Activated CD4-positive, alpha-beta T cell treated with anti-CD3 and anti-CD28 coated beads, Interleukin-2, Interleukin-6, amounts not matched to agents 100 ng/mL and 50 ng/mL, durations not matched to agents 16 hours and 8 hours (primary cell): ENCODE data around the gene ADAM22.

Experiments used
- DNase-seq: peaks from one replicate; pipeline ENCODE4 v3.0.0-alpha.2; 2020

The ADAM22 gene

DNA sequence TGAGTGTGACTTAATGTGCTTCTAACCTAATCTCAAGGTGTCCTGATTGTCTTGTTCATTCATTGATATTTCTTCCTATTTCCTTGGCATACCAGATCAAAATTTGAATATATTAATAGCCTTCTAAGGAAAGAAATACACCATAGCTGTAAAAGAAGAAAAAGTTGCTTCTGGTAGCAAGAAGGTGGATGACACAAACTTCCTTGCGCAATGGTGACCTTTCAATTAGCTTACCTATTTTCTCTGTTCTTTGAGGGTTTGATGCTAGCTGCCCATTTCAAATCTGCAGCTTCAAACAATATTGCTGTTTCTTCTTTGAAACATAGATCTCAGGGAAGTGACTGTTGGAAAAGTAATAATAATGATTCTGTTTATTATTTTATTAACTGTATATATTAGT, 108.8 kb downstream of the ADAM22 start:
- no peak for DNase-seq

DNA sequence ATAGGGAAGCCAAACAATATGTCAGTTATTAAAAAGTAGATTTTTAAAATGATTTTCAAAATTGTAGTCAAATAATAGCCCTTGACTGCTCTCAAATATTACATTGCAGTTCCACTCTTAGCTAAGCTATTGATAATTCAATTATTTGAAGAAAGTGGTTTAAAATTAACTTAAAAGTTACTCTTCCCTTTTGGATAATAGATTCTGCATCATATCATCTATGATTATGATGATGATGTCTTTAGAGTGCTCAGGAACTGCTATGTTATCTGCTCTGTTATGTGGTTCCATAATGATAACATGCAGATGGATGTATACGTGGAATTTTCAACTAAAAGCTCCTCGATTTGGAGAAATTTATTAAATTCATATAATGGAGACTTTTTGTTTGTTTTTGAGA, 110.0 kb downstream of the ADAM22 start:
- no peak for DNase-seq

DNA sequence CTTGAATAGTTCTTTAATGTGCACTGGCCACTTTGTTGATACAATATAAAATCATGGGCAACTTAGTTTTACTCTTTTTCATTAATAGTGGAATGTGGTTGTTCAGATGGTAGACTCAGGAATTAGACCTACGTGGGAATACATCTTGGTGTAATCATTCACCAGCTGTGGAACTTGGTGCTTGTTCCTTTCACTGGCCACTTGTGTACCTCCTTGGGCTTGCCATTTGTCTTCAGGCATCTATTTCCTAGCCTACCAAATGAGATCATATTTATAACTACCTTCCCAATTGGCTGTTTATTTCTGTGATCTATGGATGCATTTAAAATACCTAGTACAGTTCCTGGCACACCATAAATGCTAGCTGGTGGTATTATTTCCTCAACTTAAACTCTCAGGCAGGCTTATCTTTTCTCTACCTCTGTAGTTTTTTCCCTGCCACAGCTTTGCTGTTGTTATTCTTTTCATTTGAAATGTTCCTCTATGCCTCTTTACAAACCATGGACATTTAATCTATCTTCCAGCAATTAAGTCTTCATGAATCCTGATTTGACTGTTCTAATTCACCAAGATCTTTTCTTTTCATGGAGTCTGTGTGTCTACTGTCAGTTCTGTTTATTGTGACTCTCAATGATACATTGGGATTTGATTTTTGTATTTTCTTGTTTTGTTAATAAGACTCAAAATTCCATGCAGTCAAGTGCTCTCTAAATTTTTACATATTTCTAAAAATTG, 113.0 kb downstream of the ADAM22 start:
- DNase-seq, result no peak

DNA sequence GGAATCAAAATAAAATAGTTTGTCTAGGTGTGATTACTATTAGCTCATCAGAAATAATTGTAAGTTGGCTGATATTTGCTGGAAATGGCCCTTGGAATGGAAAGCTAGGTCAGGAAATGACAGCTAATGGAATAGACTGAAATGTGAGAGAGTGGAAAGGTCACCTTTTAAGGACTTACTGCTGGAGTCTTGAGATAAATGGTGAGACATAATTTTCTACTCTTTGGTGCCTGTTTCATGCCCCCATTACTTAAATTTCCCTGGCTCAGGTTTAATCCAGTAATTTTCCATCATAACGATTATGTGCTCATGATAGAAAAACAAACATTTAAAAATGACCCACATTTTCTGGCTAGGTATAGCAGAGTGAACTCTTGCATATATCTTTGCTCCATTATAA, 123.6 kb downstream of the ADAM22 start:
- DNase-seq, result no peak

DNA sequence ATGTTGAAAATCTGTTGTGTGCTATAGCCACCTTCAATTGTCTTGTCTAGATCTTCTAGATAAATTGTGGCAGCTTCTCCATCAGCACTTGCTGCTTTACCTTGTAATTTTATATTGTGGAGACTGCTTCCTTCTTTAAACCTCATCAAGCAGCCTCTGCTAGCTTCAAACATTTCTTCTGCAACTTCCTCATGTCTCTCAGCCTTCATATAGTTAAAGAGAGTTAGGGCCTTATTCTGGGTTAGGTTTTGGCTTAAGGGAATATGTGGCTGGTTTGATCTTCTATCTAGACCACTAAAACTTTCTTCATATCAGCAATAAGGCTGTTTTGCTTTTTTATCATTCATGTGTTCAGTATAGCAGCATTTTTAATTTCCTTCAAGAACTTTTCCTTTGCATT, 128.2 kb downstream of the ADAM22 start:
- no peak for DNase-seq

DNA sequence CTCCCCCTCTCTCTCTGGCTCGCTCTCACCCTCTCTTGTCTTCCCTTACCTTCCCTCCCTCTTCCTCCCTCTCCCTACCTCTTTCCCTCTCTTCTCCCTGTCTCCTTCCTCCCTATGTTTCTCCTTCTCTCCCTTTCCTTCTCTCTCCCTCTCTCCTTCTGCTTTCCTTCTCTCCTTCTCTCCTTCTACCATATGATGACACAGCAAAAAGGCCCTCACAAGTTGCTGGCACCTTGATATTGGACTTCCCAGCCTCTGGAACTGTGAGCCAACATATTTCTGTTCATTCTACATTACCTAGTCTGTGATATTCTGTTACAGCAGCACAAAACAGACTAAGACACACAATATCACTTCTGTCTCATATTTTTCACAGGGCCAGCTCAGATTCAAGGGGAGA, 135.0 kb downstream of the ADAM22 start:
- no peak for DNase-seq

DNA sequence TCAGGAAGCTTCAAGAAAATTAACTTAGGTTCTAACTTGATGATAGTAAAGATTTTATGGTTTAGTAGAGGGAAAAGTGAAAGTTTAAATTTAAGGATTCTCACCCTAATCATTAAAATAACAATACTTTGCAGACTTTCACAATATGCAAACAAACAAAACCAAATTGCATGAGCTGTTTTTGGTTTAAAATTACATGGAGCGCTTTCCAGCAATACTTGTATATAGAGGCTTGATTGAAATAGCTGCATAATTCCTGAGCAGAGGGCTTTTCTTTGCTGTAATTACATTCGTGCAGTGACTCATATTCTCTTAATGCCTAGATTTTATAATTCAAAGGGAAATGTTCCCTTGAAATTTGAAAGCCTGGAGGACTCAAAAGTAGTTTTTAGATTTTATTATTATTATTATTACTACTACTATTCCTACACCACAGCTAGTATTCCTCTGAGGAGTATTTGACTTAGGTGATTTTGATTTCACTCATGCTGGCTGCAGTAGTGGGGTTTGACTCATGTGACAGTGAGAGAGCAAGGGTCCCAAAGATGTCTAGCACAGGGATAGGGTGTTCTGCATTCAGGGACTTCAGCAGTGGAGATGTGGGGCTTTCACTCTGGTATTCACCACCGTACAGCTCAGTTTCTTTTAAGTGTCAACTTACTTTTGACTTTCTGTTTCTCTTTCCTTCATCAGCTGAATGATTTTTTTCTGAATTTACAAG, 138.1 kb downstream of the ADAM22 start:
- DNase-seq, result no peak

DNA sequence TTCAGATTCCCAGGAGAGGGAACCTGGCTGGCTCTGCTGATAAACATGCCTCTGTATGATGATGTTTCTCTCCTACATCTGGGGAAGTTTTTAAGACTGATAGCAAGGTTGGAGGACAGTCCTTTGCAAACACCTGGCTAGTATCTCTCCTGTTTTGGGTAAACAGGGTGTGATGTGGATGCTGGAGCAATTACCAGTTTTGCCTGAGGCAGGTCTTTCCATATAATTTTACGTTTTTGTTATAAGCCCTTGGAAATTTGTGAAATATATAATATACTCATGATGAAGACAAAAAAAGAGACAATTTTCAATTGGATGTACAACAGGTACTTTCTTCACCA, 138.6 kb downstream of the ADAM22 start:
- no peak for DNase-seq

DNA sequence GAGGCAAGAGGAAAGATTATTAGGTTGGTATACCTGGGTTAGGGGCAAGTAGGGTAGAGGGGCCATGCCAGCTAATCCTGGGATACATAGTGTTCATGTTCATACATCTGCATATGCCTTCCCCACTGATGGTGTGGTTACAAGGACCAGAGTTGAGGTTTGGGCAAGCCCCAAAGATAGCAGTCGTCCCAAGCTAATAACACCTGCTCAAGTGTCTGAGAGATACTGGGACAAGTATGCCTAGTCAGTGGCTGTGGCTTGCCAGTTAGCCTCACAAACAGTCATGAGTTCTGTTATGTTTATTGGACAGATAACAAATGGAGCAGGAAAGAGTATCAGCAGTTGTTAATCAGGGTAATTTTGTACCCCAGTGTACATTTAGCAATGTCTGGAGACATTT, 139.6 kb downstream of the ADAM22 start:
- no peak for DNase-seq

DNA sequence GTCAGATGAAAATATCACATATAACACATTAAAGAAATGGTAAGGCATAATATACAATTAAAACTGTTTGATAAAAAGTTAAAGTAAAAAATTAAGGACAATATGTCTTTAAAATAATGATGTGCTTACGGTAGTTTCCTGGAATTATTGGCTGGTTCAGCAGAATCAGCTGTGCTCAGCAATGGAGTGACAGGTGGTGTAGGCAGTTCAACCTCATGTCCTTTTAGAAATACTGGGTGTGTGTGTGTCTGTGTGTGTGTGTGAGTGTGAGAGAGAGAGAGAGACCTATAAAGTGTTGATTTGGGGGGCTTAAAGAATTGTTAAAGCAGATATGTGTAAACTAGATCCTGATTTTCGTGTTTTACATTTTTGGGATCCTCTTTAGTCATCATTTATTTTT, 141.2 kb downstream of the ADAM22 start:
- DNase-seq, result no peak

DNA sequence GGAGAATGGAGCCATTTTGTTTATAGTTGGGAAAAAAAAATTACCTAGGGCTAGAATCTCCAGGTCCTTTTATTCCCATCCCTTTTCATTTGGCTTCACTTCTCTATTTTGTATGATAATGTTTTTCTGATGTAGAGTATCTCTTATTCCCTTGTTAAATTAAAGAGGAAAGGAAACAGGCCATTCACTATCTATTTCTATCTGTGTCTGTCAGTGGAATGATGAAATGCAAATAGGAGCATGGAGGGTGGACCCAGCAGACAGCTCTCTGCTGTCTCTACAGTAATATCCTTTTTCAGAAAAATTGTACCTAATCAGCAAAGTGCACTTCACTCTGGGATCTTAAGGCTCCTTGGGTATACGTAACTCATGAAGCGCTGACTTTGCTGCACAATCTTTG, 149.8 kb downstream of the ADAM22 start:
- no peak for DNase-seq

DNA sequence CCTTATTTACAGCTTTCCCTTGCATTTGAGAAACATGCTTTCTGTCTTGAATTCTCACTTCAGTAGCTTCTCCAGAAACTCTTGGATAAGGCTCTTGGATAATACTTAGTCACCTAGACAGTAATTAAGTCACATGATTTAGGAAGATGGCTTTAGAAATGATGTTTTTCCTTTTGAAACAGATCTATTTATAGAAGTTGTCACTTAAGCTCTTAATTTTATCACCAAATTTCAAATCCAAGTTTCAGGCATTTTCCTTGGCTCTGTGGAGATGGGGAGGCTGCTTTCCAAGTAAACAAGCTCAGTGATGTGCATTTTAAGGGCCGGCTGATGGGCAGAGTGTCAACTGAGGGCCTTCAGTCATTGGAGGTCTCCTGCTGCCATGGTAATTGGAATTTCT, 155.5 kb downstream of the ADAM22 start:
- no peak for DNase-seq

DNA sequence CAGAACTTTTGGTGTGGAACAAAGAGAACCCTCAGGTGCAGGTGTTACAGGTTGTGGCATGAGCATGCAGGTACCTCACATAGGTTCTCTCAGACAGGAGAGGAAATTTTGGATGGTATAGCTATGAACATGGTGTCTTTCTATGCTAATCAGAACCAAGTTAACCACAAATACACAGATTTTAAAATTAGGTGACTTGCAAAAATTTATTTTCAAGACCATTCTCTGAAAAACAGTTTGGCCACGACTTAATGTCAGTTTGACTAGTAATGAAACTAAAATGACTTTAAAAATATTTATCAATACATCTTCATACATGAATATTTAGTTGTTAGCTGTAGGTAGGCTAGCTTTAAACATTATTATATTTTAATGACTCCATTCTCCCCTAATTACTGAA, 156.2 kb downstream of the ADAM22 start:
- no peak for DNase-seq

DNA sequence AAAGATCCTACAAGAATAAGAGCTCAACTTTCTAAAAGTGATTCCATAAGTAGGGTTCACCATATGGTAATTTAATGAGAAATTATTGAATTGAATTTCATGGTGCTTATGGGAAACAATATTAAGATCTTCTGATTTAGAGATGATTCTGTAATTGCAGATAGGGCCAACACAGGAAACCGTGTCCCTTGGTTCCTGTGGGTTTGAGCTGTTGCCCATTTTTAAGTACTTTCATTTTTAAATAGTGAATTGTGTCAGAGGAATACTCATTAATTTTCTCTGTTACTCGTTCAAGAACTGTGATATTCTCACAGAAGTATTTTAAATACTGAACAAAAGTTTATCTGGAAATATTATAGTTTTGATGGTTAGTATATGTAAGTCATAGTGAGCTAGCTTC, 156.6 kb downstream of the ADAM22 start:
- DNase-seq, result no peak

DNA sequence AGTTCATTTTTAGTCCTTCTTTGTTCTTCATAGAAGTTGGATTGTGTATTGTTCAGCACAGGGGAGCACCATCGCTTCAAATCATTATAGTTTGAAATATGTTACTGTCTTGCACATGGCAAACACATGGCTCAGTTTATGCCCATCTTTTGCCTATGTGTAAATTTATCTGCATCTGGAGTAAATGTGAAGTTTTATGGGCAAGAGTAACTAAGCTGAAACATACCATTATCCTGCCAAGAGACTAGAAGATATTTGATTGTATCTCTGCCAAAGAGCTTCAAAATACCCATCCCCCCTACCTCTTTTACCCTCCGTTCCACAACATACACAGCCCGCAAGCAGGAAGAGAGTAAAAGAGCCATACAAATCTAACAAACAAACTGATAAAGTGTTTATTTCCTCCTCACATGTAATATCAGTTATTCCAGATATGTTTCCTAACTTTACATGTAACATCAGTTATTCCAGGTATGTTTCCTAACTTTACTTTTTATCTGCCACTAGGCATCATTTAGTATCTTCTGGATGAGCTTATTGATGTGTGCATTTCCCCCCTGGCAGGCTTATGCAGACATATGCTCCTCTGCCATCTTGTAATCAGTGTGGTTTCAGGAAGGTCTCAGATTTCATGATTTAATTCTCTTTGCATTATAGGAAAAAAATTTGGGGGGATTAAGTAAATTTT, 158.1 kb downstream of the ADAM22 start:
- no peak for DNase-seq

DNA sequence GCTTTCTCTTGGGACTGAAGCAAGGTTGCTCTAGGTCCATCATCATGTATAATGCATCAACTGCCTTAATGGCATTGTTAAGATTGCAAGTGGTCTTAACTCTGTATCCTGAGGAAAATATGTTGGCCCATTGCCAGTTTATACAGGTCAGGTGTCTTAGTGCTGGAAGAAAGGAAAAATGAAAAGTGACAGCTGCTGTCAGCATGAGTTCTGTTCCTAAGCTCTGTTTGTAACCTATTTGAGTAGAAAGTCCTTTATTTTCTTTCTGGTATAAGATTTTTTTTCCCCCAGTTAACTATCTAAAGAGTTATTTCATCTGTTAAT, 158.6 kb downstream of the ADAM22 start:
- DNase-seq, result no peak

DNA sequence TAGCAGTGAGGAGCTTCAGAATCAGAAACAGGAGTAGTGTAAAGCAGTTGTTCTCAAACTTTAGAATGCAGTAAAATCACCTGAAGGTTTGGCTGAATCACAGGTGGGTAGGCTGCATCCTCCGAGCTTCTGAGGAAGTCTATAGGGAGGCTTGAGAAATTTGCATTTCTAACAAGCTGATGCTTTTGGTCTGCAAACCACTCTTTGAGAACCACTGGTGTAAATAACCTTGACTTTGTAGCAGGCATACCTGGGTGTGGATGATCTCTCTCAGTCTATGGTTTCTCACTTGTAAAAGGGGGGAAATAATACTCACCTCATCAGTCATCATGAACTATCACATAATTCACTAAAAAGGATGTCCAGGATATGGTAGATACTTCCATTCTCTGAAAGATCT, 167.7 kb downstream of the ADAM22 start:
- no peak for DNase-seq

DNA sequence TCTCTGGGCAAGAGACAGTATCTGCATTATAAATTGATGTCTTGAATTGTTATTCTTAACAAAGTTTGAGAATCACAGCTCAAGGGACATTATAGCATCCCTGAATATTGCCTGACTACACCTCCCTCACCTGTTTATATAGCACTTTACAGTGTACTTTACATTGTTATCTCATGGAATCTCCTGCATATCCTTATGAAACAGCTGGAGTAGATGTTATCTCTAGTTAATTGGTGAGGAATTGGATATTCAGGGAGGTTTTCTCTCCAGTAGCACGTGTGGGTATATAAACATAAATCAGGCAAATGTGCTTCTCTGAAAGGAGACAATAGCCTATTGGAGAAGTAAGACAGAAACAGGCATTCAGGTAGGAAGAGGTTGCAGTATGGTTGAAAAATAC, 168.6 kb downstream of the ADAM22 start:
- DNase-seq, result no peak

DNA sequence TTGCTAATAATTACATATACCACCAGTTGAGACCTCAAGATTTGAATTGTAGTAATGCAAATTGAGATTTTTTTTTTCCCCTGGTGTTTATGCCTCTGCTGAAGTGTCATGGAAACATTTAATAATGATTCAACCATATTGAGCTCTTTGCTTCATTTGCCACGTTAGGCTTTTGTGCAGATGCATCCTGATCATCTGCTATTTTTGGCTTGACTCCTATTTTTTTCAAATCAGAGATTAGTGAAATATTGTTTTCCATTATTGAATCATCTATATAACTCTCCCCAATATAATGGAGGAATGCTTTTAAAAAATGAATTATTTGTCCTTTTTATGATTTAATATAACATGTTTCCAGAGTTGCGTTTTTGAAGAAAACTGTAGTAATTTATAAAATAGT, 170.7 kb downstream of the ADAM22 start:
- DNase-seq, result no peak

DNA sequence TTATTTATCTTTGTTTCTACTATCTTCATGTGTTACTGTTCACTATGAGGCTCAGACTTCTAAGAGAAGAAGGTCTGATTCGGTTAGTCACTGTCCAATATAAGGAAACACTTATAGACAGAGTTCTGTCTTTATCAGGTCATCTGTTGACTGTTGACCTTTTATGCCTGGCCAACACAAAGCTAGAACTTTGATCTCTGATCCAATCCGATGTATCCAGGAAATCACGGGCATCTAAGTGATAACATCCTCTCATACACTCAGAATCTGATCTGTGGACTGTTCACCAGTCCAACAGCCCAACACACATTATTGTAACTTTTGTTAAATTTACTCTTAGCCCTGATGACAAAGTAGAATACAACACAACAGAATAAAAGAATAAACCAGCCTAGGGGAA, 171.2 kb downstream of the ADAM22 start:
- no peak for DNase-seq

DNA sequence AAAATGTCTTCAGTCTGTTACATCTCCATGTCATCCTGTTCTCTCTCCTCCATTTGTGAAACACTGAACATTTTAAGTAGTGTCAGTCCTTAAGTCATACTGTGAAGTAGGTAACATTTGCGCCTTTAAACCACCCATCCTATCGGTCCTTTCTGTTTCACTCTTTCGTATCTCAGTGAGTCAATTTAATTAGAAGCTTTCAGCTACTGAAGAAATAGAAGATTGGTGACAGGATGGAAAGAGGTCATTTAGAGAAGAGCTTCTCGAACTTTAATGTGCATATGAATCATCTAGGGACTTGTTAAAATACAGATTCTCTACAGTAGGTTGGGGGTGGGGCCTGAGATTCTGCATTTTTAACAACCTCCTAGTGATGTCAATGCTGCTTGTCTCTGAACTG, 172.4 kb downstream of the ADAM22 start:
- peak; percentile 26 for DNase-seq

DNA sequence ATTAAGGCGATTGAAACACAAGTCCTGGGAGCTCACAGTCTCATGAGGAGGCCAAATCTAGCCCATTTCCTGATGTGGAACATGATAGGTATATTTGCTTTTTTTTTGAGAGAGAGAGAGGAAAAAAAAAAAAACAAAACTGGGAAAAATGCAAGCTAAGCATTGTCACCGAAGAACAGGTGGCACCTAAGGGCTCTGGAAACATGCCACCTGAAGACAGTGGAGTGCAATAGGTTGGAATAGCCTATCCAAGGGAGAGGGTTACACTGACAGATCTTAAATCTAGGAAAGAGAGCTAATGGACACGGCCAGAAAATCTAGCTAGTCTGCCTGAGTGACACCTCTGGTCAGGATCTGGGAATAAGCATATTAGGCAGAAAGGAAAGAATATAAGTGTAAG, 175.6 kb downstream of the ADAM22 start:
- DNase-seq, result no peak

DNA sequence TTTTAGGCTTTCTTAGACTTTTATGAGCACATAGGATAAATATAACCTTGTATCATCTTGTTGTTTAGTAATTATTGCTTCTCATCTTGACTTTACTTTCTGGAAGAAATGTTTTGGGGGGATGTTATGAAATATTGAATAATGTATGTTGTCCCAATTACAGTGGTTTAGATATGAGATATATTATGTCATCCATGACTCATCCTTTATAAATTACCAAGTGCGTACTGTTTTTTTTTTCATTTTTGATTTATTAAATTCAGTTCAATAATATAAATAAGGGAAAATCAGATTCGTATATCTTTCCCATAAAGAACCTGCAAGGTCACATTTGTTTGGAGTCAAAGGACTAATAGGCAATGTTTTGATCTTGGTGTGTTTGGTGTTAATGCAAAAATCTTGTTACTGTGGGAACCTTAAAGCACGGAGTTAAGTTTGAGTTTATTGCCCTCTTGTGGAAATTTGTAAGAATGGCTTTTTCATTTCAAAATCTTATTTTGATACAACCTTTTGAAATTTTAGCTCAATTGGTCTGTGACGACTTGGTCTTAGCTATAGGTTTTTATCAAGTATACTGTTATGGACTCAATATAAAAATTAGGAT, 177.2 kb downstream of the ADAM22 start:
- peak; percentile 33 for DNase-seq

DNA sequence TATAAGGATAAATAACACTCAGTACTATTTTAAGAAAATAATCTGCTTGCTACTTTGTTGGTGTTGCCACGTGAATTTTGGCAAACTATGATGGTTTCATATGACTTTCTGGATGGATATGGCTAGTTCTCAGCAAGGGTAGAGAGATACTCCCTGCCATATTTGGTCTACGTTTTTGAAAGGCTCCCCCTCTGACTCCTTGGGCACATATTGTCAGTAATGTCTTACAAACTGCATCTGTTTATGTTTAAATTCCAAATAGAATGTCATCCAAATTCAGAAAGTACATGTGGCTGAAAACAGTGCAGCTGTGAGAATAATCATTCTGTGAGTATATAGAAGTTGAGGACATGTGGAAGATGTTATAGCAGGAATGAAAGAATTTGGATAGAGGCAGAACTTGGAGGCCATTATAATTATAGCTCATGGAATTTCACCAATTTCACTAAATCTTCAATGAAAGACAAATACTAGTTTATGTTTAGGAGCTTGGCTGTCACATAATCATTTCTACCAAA, 178.0 kb downstream of the ADAM22 start:
- no peak for DNase-seq
